Esophagus muscularis mucosa (tissue), 3 donors: ENCODE data around the gene NRXN2.

Experiments used
- POLR2A ChIP-seq: fragments of 450-650 bp; IDR thresholded peaks from one replicate; pipeline ENCODE4 v1.6.1; 2017; ENCODE audit warnings: antibody characterized with exemption, moderate library complexity, mild to moderate bottlenecking, low read depth
- TF ChIP-seq, protein P1 (sequence below), 3 experiments: fragments of 200-600 bp in 2 of 3; fragments of 450-650 bp in 1 of 3; sonication (generic) in 2 of 3; IDR thresholded peaks; one replicate each; pipeline ENCODE4 v1.5.1; 2017 to 2019; ENCODE audit warnings: antibody characterized with exemption in 3 of 3, mild to moderate bottlenecking in 2 of 3, moderate library complexity in 1 of 3

- TF ChIP-seq, protein P1, sequence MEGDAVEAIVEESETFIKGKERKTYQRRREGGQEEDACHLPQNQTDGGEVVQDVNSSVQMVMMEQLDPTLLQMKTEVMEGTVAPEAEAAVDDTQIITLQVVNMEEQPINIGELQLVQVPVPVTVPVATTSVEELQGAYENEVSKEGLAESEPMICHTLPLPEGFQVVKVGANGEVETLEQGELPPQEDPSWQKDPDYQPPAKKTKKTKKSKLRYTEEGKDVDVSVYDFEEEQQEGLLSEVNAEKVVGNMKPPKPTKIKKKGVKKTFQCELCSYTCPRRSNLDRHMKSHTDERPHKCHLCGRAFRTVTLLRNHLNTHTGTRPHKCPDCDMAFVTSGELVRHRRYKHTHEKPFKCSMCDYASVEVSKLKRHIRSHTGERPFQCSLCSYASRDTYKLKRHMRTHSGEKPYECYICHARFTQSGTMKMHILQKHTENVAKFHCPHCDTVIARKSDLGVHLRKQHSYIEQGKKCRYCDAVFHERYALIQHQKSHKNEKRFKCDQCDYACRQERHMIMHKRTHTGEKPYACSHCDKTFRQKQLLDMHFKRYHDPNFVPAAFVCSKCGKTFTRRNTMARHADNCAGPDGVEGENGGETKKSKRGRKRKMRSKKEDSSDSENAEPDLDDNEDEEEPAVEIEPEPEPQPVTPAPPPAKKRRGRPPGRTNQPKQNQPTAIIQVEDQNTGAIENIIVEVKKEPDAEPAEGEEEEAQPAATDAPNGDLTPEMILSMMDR (IDR thresholded peaks at IDR 0.05): no peak
- no peak for TF ChIP-seq POLR2A
These were observed 80.1 kb downstream of the NRXN2 start for GRCh38 chr11:64642871-64643255.
